Measurements from ENCODE around the gene FRMD3. TPM values are rescaled to one million over a fixed set of nuclear protein-coding genes. Genes with fewer than 3 reads are reported as not detected.

FRMD3 gene
- total RNA-seq, 1 experiment from 2014 or later, result 0.55 TPM

DNA sequence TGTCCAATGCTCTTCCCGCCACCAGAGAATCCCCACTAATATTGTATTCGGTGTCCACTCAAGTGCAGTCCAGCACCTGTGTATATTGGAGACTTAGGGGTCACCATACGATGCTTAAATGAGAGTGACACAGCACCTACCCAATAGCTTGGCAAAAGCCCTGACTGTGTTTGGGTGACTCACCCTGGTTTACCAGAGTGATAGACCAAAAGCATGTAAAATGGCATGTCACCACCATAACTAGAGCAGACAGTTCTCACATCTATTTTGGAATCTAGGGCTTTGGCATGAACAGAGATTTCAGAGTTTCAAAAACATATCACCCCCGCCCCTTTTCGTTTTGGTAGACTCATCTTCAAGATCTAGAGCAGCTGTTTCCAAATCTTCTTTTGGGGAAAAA lies 257.9 kb downstream of the FRMD3 start:
- Mint-ChIP-seq H3K9me3 (no peaks in the 10 kb centered on the region), H3K36me3 (ENCODE audit: insufficient read depth in 1 of 3, low read depth in 3 of 3) (no peaks in the 10 kb centered on the region), H3K27ac (no peak overlapping the region), H3K4me3 (no peak overlapping the region), H3K4me1 (peaks cover 2 to 11% of the 10 kb centered on the region in 2 experiments; a peak in 2 of 4 replicates), H3K27me3 (ENCODE audit: low read depth) (no peaks in the 10 kb centered on the region)
- Histone ChIP-seq H2AFZ (ENCODE audit: low read length) (no peak overlapping the region), H4K8ac (replicated peaks; ENCODE audit: insufficient read length, low read depth, low read length) (no peak overlapping the region), H3T11ph (ENCODE audit: low read length) (no peak overlapping the region), H3K9ac (ENCODE audit: extremely low read depth, insufficient read length, low read length) (no peak overlapping the region), H4K91ac (ENCODE audit: insufficient read length, low read depth, low read length) (no peak overlapping the region), H3K56ac (ENCODE audit: insufficient read length, low read depth, low read length) (no peak overlapping the region), H3K4ac (ENCODE audit: low read depth, low read length) (no peak overlapping the region), H3K23ac (ENCODE audit: insufficient read length, low read depth, low read length) (no peak overlapping the region), H3K79me2 (ENCODE audit: insufficient read depth, low read length) (no peaks in the 10 kb centered on the region), H2AK5ac (ENCODE audit: insufficient read length, low read length) (no peak overlapping the region), H2BK12ac (ENCODE audit: insufficient read length, low read depth, low read length) (no peak overlapping the region), H4K20me1 (ENCODE audit: control insufficient read depth, insufficient read depth, insufficient read length) (no peaks in the 10 kb centered on the region), H2BK15ac (ENCODE audit: low read depth, low read length) (no peak overlapping the region), H3K18ac (ENCODE audit: insufficient read length, low read depth, low read length) (no peak overlapping the region), H3K27me3 (ENCODE audit: insufficient read depth, low read length) (no peaks in the 10 kb centered on the region), H3K23me2 (ENCODE audit: insufficient read length, low read depth, low read length, poor library complexity, severe bottlenecking) (no peaks in the 10 kb centered on the region), H3K9me3 (ENCODE audit: control insufficient read depth, low read depth, low read length) (no peaks in the 10 kb centered on the region), H3K27ac (ENCODE audit: insufficient read length, low read depth, low read length) (no peak overlapping the region), H4K5ac (ENCODE audit: insufficient read length, low read depth, low read length) (no peak overlapping the region), H3K4me2 (ENCODE audit: insufficient read depth, insufficient read length, low read length) (no peak overlapping the region), H3K14ac (ENCODE audit: insufficient read depth, low read length) (no peak overlapping the region), H3K4me1 (ENCODE audit: insufficient read depth, low read length) (no peaks in the 10 kb centered on the region; the same call in 1 of the 2 replicates), H2BK5ac (ENCODE audit: insufficient read length, low read length) (no peak overlapping the region), H2BK120ac (ENCODE audit: low read depth, low read length, poor library complexity, severe bottlenecking) (no peak overlapping the region), H3K79me1 (ENCODE audit: insufficient read depth, low read depth, low read length, poor library complexity, severe bottlenecking) (no peaks in the 10 kb centered on the region), H2BK20ac (ENCODE audit: low read depth, low read length, poor library complexity, severe bottlenecking) (no peak overlapping the region)
- no peak for DNase-seq
- TF ChIP-seq, protein P1, sequence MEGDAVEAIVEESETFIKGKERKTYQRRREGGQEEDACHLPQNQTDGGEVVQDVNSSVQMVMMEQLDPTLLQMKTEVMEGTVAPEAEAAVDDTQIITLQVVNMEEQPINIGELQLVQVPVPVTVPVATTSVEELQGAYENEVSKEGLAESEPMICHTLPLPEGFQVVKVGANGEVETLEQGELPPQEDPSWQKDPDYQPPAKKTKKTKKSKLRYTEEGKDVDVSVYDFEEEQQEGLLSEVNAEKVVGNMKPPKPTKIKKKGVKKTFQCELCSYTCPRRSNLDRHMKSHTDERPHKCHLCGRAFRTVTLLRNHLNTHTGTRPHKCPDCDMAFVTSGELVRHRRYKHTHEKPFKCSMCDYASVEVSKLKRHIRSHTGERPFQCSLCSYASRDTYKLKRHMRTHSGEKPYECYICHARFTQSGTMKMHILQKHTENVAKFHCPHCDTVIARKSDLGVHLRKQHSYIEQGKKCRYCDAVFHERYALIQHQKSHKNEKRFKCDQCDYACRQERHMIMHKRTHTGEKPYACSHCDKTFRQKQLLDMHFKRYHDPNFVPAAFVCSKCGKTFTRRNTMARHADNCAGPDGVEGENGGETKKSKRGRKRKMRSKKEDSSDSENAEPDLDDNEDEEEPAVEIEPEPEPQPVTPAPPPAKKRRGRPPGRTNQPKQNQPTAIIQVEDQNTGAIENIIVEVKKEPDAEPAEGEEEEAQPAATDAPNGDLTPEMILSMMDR (conservative IDR thresholded peaks at IDR 0.05), result no peak
- no CpG with 5 or more reads among the region's 5 CpGs for WGBS (ENCODE audit: extremely low coverage, insufficient read length, low lambda C conversion rate)

Measured in H9 (cell line).